Body of pancreas (tissue), 4 donors: ENCODE data around the gene USP25. TPM values are rescaled to one million over a fixed set of nuclear protein-coding genes. Genes with fewer than 3 reads are reported as not detected.

Experiments
- ATAC-seq: fragments of 150-250 bp; one replicate; pipeline ENCODE4 v1.9.1; 2016
- DNase-seq, 4 donors: peaks; one replicate each; pipeline ENCODE4 v3.0.0-alpha.2; 2019
- H3K27ac ChIP-seq, 4 donors: fragments of 200-600 bp; sonication (generic); 1 replicate in 3 of 4; 2 replicates in 1 of 4; pipeline versions ENCODE4 v1.5.1 to v1.6.1; 2016 to 2019; ENCODE audit warnings: mild to moderate bottlenecking in 1 of 4, mixed read lengths in 1 of 4, moderate library complexity in 1 of 4
- H3K27me3 ChIP-seq, 2 donors: fragments of 200-600 bp; sonication (generic); one replicate each; pipeline ENCODE4 v1.6.0; 2016; ENCODE audit warnings: mild to moderate bottlenecking in 1 of 2
- H3K36me3 ChIP-seq, 2 donors: fragments of 200-600 bp; sonication (generic); replicated peaks in 1 of 2; 2 replicates each; pipeline ENCODE4 v1.5.1; 2016; ENCODE audit warnings: low read depth in 2 of 2; ENCODE audit not compliant: insufficient read depth in 1 of 2
- H3K4me1 ChIP-seq: fragments of 200-600 bp; sonication (generic); one replicate; pipeline ENCODE4 v1.6.0; 2016
- H3K4me3 ChIP-seq, 2 donors: fragments of 200-600 bp; sonication (generic); 1 replicate in 1 of 2; 2 replicates in 1 of 2; pipeline ENCODE4 v1.5.1; 2016 to 2019
- H3K9me3 ChIP-seq, 3 donors: fragments of 200-600 bp; sonication (generic); 1 replicate in 2 of 3; 2 replicates in 1 of 3; pipeline ENCODE4 v1.5.1; 2016
- POLR2A ChIP-seq, 3 donors: fragments of 450-650 bp; IDR thresholded peaks; one replicate each; pipeline ENCODE4 v1.6.1; 2016; ENCODE audit warnings: antibody characterized with exemption in 3 of 3, mild to moderate bottlenecking in 2 of 3
- WGBS, 2 donors: methylation state at CpG; one replicate each; pipeline ENCODE4 v1.1.5; 2017; 5-methylcytosine and 5-hydroxymethylcytosine counted together
- intact Hi-C: fragments of 100-400 bp; cut with DNase I; formaldehyde crosslinking; loops from one replicate; pipeline ENCODE4 v1.15.1; 2023
- total RNA-seq, 2 donors: library from RNA; depleted of rRNA; stranded (reverse); fragments of >200 nt; gene quantifications; one replicate each; pipeline ENCODE4 v1.1.0, GENCODE V29; 2016
- TF ChIP-seq, protein P1 (sequence below), 7 experiments: fragments of 450-650 bp in 4 of 7; fragments of 200-600 bp in 3 of 7; sonication (generic) in 3 of 7; IDR thresholded peaks; one replicate each; pipeline ENCODE4 v1.5.1; 2016 to 2019; ENCODE audit warnings: antibody characterized with exemption in 7 of 7

Gene USP25
- total RNA-seq, 2 donors from 2014 or later = 31.4 to 37.9 TPM

DNA sequence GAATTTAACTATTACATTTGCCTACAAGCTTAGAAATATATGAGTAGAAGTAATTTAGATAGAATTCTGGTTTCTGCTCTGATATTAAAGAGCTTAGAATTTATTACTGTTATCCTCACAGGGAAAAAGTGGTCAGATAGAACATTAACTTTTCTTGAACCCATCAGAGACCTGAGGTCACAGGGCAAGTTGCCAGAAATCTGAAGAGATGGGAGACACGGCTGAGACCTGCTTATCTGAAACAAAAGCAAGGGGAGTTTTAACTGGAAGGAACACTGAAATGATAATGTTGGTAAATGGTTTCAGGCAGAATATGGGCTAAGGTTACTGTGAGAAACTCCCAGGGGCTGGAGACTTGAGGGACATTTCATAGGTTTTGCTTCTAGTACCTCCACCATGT lies 28.0 kb upstream of the USP25 start:
- H3K27me3 ChIP-seq = no peaks in the 10 kb centered on the region
- no peak for ATAC-seq
- DNase-seq = no peak
- intact Hi-C loops = no loop called here
- no peak overlapping the region for H3K4me3 ChIP-seq
- 17 to 26% methylated on average over 1 of the region's 1 CpG for WGBS, 2 donors
- no peak for TF ChIP-seq POLR2A (IDR thresholded peaks at IDR 0.05)
- TF ChIP-seq, protein P1, sequence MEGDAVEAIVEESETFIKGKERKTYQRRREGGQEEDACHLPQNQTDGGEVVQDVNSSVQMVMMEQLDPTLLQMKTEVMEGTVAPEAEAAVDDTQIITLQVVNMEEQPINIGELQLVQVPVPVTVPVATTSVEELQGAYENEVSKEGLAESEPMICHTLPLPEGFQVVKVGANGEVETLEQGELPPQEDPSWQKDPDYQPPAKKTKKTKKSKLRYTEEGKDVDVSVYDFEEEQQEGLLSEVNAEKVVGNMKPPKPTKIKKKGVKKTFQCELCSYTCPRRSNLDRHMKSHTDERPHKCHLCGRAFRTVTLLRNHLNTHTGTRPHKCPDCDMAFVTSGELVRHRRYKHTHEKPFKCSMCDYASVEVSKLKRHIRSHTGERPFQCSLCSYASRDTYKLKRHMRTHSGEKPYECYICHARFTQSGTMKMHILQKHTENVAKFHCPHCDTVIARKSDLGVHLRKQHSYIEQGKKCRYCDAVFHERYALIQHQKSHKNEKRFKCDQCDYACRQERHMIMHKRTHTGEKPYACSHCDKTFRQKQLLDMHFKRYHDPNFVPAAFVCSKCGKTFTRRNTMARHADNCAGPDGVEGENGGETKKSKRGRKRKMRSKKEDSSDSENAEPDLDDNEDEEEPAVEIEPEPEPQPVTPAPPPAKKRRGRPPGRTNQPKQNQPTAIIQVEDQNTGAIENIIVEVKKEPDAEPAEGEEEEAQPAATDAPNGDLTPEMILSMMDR (IDR thresholded peaks at IDR 0.05) = no peak
- no peaks in the 10 kb centered on the region for H3K36me3 ChIP-seq
- H3K9me3 ChIP-seq = no peaks in the 10 kb centered on the region
- H3K27ac ChIP-seq = no peak overlapping the region
- no peaks in the 10 kb centered on the region for H3K4me1 ChIP-seq

DNA sequence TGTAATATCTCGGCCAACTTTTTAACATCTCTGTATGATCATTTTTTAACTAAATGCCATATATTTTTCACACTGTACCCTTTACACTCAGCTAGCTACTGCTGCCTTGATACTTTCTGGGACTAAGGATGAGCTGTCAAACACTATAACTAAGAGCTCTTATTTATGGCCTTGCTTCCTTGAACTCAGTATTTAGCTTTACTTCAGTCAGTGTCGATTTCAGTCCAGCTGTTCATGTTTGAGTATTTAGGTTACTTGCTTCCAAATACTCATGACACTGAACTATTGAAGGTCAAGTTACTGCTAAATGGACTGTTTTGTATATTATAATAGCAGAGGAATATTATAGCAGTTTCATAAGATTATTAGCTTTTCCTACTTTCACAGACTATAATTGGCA lies 25.9 kb upstream of the USP25 start:
- H3K36me3 ChIP-seq = no peaks in the 10 kb centered on the region
- no peak overlapping the region for H3K4me3 ChIP-seq
- DNase-seq (no peak), ATAC-seq (no peak)
- 81 to 87% methylated on average over 2 of the region's 2 CpGs for whole genome bisulfite sequencing, 2 donors
- no peaks in the 10 kb centered on the region for H3K9me3 ChIP-seq
- TF ChIP-seq POLR2A (IDR thresholded peaks at IDR 0.05) = no peak
- TF ChIP-seq, protein P1 (IDR thresholded peaks at IDR 0.05) = no peak
- no peaks in the 10 kb centered on the region for H3K27me3 ChIP-seq
- intact Hi-C loops = no loop called here
- H3K4me1 ChIP-seq = no peaks in the 10 kb centered on the region
- H3K27ac ChIP-seq = no peak overlapping the region

DNA sequence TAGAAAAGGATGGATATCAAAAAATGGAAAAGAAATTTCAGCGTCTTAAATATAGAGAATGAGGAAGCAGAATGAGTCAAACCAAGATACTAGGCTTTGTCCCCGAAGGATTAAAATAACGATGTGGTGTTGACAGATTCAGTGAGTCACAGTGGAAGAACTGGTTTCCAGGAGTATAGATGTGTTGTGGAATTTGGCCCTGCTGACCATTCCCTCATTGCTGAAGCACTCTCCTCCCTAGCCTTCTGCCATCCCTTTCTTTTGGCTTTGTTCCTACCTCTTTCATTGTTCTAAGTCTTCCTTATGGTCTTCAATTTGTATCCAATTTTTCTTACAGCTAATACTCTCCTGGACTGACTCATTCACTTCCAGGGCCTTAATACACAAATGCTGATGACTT lies 23.1 kb upstream of the USP25 start:
- no peaks in the 10 kb centered on the region for H3K9me3 ChIP-seq
- DNase-seq = peak in 2 of 4 donors; percentile 35 to 38
- no peaks in the 10 kb centered on the region for H3K4me1 ChIP-seq
- ATAC-seq = peak; percentile 64
- intact Hi-C loops = no loop called here
- no peaks in the 10 kb centered on the region for H3K36me3 ChIP-seq
- H3K4me3 ChIP-seq = no peak overlapping the region
- TF ChIP-seq, protein P1 (IDR thresholded peaks at IDR 0.05) = no peak
- no peak for TF ChIP-seq POLR2A (IDR thresholded peaks at IDR 0.05)
- no peaks in the 10 kb centered on the region for H3K27me3 ChIP-seq
- no peak overlapping the region for H3K27ac ChIP-seq
- whole genome bisulfite sequencing, 2 donors = 30 to 40% methylated on average over 3 of the region's 3 CpGs

DNA sequence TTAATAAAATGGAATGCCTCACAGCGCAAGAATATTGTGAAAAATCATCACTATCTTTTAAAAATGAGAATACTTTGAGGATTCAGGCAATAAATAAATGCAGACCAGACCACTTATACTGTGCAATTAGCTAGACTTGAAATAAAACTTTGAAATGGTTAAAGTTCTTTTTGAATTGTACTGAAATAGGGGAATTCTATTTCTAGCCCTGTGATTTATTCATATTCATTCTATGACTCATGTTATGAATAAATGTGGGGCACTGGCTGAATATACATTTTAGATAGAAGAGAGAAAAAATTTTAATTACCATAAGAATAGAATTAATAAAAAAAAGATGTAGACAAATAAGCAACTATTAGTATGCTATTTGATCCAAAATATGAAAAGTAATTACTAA lies 16.4 kb upstream of the USP25 start:
- Histone ChIP-seq H3K4me1 (no peaks in the 10 kb centered on the region), H3K36me3 (no peaks in the 10 kb centered on the region), H3K4me3 (no peak overlapping the region), H3K9me3 (no peaks in the 10 kb centered on the region), H3K27ac (no peak overlapping the region), H3K27me3 (no peaks in the 10 kb centered on the region)
- ATAC-seq = no peak
- no peak for DNase-seq
- WGBS, 2 donors = 46 to 97% methylated on average over 1 of the region's 1 CpG
- intact Hi-C loops = no loop called here
- no peak for TF ChIP-seq POLR2A (IDR thresholded peaks at IDR 0.05)
- TF ChIP-seq, protein P1 (IDR thresholded peaks at IDR 0.05) = no peak

DNA sequence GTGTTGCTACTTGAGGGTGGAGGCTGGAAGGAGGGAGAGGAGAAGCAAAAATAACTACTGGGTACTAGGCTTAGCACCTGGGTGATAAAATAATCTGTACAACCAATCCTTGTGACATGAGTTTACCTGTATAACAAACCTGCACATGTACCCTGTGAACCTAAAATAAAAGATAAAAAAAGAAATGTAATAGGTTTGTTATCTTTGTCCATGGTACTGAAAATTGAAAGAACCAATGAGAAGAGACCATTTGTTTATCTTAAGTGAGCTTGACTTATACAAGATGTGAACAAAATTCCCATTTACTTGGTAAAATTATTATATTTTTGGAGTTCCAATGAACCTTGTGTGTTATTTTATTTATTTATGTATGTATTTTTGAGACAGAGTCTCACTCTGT lies 11.1 kb upstream of the USP25 start:
- ATAC-seq (no peak), DNase-seq (no peak)
- H3K36me3 ChIP-seq = no peaks in the 10 kb centered on the region
- H3K4me3 ChIP-seq = no peak overlapping the region
- intact Hi-C loops = no loop called here
- peaks cover 0 to 5% (median 0%) of the 10 kb centered on the region in 3 donors for H3K9me3 ChIP-seq
- H3K4me1 ChIP-seq = peaks cover 20% of the 10 kb centered on the region
- TF ChIP-seq, protein P1 (IDR thresholded peaks at IDR 0.05) = no peak
- no peak for TF ChIP-seq POLR2A (IDR thresholded peaks at IDR 0.05)
- no peaks in the 10 kb centered on the region for H3K27me3 ChIP-seq
- no peak overlapping the region for H3K27ac ChIP-seq
